Activated naive CD8-positive, alpha-beta T cell (primary cell): ENCODE data around the gene EMP2.
"Not testable (repeated sequence)": the region's sequence is repeated elsewhere in the genome, so short reads cannot be mapped to it uniquely, and the experiment has no call there.

ENCODE experiments used
- H3K27ac Mint-ChIP-seq: one replicate; pipeline ENCODE4 v1.8.0; 2021; ENCODE audit warnings: mixed read lengths
- H3K27me3 Mint-ChIP-seq: one replicate; pipeline ENCODE4 v1.8.0; 2021; ENCODE audit warnings: mixed read lengths
- H3K36me3 Mint-ChIP-seq: one replicate; pipeline ENCODE4 v1.8.0; 2021; ENCODE audit warnings: mixed read lengths
- H3K4me1 Mint-ChIP-seq: one replicate; pipeline ENCODE4 v1.8.0; 2021; ENCODE audit warnings: low read depth, mixed read lengths
- H3K4me3 Mint-ChIP-seq: one replicate; pipeline ENCODE4 v1.8.0; 2021; ENCODE audit warnings: mild to moderate bottlenecking, mixed read lengths
- H3K9me3 Mint-ChIP-seq: one replicate; pipeline ENCODE4 v1.8.0; 2021; ENCODE audit warnings: low read depth, mixed read lengths

EMP2 gene, protein sequence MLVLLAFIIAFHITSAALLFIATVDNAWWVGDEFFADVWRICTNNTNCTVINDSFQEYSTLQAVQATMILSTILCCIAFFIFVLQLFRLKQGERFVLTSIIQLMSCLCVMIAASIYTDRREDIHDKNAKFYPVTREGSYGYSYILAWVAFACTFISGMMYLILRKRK

DNA sequence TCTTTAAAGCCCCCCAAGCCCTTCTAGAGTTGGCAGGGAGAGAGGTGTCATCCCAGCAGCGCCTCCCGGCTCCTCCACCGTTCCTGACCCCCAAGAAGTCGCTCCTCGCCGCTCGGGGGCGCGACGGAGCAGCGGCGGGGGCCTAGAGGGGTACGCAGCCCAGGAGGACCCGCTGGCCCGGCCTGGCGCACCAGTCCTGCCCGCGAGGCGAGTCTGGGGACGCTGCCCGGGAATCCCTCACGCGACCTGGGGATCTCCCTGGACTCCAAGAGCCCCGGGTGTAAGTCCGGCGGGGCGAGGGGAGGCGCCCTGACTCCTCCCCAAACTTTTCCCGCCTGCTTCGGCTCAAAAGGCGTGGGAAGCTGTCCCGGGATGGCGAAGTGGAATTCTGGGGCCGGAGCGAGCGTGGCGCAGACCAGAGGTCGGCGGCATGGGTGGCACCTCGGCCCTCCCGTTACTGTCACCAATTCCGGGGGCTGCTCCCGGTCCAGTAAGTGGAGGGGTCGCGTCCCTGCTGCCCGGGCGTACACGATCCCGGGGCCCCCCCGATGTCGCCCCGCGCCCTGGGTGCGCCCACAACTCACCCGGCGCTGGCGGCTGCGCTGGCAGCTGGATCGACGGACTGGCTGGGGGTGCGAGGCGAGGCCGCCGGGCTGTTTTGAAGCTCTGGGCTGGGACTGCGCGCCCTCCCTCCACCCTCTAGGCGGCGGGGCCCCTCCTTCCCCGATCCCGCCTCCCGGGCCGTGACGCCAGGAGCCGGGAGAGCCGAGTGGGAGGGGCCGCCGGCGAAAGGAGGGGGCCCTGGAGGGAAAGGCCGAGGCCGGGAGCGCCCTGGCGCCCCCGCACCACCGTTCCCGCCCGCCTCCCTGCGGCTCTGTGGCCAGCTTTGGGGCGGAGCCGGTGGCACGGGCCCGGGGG is at the start of gene EMP2:
Gene EMP2 (minus strand): TSS at position 634 of the 918 bp plus-strand sequence. CDS start 32,981 bp downstream, outside the sequence.
- Mint-ChIP-seq H3K27me3 (peaks cover 26% of the 10 kb centered on the region), H3K9me3 (no peaks in the 10 kb centered on the region), H3K27ac (no peak within 1 kb of the TSS), H3K4me1 (peaks cover 2% of the 10 kb centered on the region), H3K4me3 (no peak within 1 kb of the TSS), H3K36me3 (no peaks in the 10 kb centered on the region)

DNA sequence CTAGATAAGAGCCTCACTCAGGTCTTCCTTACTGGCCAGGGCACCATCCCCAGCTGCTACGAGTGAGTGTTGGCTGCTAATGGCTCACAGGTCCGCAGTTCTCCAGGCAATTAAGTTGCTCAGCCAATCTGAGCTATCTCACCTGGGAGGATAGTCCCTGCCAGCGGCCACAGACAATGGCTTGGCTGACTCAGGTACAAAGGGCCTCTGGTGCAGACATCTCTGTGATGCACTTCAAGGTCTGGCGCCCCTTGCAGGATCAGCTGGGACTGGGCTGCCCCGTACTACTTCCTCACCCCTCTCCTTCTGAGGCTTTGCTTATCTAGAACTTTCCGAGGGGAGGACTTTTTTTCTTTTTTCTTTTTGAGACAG is 49.2 kb upstream of the EMP2 start:
- peaks cover 3% of the 10 kb centered on the region for H3K9me3 Mint-ChIP-seq
- no peak overlapping the region for H3K27ac Mint-ChIP-seq
- H3K4me1 Mint-ChIP-seq, result no peaks in the 10 kb centered on the region
- H3K4me3 Mint-ChIP-seq, result no peak overlapping the region
- peaks cover 1% of the 10 kb centered on the region for H3K36me3 Mint-ChIP-seq
- no peaks in the 10 kb centered on the region for H3K27me3 Mint-ChIP-seq

DNA sequence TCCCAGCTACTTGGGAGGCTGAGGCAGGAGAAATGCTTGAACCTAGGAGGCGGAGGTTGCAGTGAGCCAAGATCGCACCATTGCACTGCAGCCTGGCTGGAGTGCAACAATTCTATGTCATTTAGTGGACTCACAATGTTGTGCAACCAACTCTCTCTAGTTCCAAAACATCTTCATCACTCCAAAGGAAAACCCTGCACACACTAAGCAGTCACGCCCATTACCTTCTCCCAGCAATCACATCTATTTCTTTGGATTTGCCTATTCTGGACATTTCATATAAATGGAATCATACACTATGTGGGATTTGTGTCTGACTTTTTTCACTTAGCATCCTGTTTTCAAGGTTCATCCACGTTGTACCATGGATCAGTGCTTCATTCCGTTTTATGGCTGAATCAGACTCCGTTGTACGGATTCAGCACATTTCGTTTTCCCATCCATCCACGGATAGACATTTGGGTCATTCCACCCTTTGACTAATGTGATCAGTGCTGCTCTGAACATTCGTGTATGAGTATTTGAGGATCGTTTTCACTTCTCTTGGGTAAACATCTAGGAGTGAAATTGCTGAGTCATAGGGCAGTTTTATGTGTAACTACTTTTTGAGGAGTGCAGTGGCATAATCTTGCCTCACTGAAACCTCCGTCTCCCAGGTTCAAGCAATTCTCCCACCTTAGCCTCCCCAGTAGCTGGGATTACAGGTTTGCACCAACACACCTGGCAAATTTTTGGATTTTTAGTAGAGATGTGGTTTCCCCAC is 45.4 kb upstream of the EMP2 start:
- no peaks in the 10 kb centered on the region for H3K27me3 Mint-ChIP-seq
- no peak overlapping the region for H3K27ac Mint-ChIP-seq
- H3K36me3 Mint-ChIP-seq, result no peaks in the 10 kb centered on the region
- no peaks in the 10 kb centered on the region for H3K9me3 Mint-ChIP-seq
- H3K4me3 Mint-ChIP-seq, result no peak overlapping the region
- H3K4me1 Mint-ChIP-seq, result no peaks in the 10 kb centered on the region

GRCh38 chr16:10624527-10624926 is 44.1 kb upstream of the EMP2 start:
- H3K27ac Mint-ChIP-seq, result no peak overlapping the region
- peaks cover 3% of the 10 kb centered on the region for H3K4me1 Mint-ChIP-seq
- no peaks in the 10 kb centered on the region for H3K36me3 Mint-ChIP-seq
- H3K4me3 Mint-ChIP-seq, result no peak overlapping the region
- H3K27me3 Mint-ChIP-seq, result no peaks in the 10 kb centered on the region
- no peaks in the 10 kb centered on the region for H3K9me3 Mint-ChIP-seq

- Mint-ChIP-seq H3K4me1 (peaks cover 3% of the 10 kb centered on the region), H3K27ac (no peak overlapping the region), H3K27me3 (peaks cover 5% of the 10 kb centered on the region), H3K9me3 (no peaks in the 10 kb centered on the region), H3K4me3 (no peak overlapping the region), H3K36me3 (no peaks in the 10 kb centered on the region)
Measured at GRCh38 chr16:10623059-10623458, 42.7 kb upstream of the EMP2 start.

DNA sequence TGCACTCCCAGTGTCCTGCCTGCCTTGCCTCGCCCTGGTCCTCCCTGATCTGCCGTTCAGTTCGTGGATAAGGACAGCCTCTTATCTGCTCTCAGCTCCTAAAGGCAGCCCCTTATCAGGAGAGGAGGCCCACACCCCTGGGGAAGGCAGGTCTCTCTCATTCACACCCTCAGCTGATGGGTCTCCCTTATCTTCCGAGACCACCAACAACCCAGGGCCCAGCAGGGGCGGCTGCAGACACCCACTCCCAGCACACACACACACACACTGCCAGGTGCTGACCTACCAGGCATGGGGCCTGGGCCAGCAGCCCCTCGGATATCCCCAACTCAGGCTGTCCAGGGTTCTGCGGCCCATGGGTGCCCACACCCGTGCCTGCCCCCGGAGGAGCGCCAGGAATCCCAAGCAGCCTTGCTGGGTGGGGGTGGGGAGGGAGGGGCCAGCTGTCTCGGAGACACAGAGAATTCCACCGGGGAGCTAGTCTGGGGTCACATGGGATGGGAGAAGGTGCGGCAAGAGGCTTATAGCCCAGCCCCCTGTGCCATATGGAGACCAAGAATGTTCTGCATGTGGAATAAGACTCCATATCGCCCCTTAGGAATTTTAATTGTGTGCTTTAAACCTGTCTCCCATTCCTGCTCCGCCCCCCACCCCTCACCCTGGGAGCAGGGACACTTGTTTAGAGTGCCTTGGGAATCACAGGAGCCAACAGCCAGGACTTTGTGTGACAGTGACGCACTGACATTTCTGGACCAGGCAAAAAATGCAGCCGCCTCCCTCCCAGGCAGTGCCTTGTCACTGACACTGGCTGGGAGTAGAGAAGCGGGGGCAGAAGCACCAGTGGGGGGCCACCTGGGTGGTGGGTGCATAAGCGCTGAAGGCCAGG is 41.9 kb upstream of the EMP2 start:
- peaks cover 3% of the 10 kb centered on the region for H3K4me1 Mint-ChIP-seq
- peaks cover 8% of the 10 kb centered on the region for H3K27me3 Mint-ChIP-seq
- no peak overlapping the region for H3K27ac Mint-ChIP-seq
- no peaks in the 10 kb centered on the region for H3K9me3 Mint-ChIP-seq
- no peaks in the 10 kb centered on the region for H3K36me3 Mint-ChIP-seq
- no peak overlapping the region for H3K4me3 Mint-ChIP-seq

DNA sequence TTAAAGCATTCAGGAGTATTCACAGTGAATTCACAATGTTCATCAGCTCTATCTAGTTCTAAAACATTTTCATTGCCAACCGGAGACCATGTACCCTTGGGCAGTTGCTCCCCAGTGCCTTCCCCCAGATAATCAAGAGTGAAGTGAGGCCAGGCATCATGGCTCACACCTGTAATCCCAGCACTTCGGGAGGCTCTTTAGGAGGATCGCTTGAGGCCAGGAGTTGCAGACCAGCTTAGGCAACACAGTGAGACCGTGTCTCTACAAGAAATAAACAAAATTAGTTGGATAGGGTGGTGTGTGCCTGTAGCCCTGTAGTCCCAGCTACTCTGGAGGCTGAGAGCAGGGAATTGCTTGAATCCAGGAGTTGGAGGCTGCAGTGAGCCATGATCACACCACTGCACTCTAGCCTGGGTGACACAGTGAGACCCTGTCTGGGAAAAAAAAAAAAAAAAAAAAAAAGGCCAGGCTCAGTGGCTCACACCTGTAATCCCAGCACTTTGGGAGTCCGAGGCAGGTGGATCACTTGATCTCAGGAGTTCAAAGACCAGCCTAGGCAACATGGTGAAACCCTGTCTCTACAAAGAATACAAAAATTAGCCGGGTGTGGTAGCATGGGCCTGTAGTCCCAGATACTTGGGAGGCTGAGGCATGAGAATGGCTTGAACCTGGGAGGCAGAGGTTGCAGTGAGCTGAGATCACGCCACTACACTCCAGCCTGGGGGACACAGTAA is 41.0 kb upstream of the EMP2 start:
- H3K4me1 Mint-ChIP-seq, H3K4me3 Mint-ChIP-seq, H3K27me3 Mint-ChIP-seq: not testable (repeated sequence)

DNA sequence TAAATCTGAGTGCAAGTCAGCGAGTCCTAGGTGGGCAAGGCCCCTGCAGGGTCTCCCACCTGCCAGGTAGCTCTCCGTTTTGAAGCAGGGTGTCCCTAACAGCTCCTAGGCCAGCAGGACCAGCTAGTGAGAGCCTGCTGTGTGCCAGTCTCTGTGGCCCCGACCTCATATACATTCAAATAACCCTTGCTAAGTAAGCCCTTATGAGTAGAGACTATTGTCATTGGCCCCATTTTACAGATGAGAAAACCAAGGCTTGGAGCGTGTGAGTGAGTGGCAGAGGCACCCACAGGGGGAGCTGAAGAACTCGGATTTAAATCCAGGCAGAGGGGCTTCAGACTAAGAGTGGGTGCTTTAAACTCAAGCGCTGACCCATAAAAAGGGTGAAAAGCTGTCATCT is 39.7 kb upstream of the EMP2 start:
- no peaks in the 10 kb centered on the region for H3K9me3 Mint-ChIP-seq
- peaks cover 8% of the 10 kb centered on the region for H3K27me3 Mint-ChIP-seq
- no peak overlapping the region for H3K27ac Mint-ChIP-seq
- H3K4me1 Mint-ChIP-seq, result peaks cover 3% of the 10 kb centered on the region
- H3K4me3 Mint-ChIP-seq, result no peak overlapping the region
- no peaks in the 10 kb centered on the region for H3K36me3 Mint-ChIP-seq

More for the DNA sequence above, 41.0 kb upstream of the EMP2 start:
- H3K9me3 Mint-ChIP-seq, H3K27ac Mint-ChIP-seq, H3K36me3 Mint-ChIP-seq: not testable (repeated sequence)

DNA sequence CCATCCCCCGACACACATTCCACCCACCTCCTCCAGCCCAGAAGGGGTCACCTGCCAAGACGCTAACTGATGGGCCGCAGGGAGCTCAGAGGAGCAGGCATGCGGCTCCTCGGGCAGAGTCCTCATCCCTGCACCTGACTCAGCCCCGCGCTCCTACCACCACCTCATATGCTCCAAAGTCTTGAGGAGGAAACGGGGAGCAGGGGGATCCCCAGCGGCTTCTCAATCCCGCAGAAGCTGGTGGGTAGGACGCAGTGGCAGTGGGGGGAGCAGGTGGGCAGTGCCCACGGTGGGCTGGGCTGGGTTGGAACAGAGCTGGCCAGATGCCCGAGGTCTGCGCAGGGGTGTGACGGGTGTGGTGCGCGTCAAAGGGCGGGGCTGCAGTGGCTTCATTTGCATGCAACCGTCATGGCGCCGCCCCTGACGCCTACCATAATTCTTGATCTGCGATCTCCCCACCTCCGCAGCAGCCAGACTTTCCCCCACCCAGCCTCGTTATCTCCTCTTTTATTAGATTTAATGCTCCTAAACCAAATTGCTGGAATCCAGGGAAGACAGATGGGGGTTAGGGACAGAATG is 39.0 kb upstream of the EMP2 start:
- peaks cover 8% of the 10 kb centered on the region for H3K27me3 Mint-ChIP-seq
- no peak overlapping the region for H3K4me3 Mint-ChIP-seq
- no peak overlapping the region for H3K27ac Mint-ChIP-seq
- H3K9me3 Mint-ChIP-seq, result no peaks in the 10 kb centered on the region
- H3K4me1 Mint-ChIP-seq, result peaks cover 3% of the 10 kb centered on the region
- no peaks in the 10 kb centered on the region for H3K36me3 Mint-ChIP-seq

DNA sequence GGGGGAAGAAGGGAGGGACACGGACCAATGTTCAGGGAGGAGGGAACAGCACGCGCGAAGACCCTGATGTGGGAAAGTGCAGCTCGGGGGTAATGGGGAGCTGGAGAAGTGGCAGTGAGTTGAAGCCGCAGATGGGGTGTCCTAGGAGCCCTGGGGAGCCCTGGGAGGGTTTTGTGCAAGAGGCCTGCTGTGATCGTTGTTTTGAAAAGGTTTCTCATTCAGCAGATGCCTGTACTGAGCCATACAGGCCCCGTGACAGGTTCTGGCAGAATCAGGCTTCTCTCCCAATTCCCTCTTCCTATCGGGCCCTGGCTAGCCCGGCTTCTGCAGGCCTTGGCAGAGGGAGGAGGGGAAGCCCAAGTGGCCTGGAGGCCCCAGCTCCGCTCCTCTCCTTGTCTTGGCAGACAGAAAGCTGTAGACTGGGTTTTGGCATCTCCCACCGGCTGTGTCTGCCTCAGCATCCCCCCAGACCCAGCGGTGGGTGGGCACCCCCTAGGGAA is 38.4 kb upstream of the EMP2 start:
- H3K27ac Mint-ChIP-seq, result no peak overlapping the region
- H3K9me3 Mint-ChIP-seq, result no peaks in the 10 kb centered on the region
- H3K4me3 Mint-ChIP-seq, result no peak overlapping the region

GRCh38 chr16:10617662-10618420 is 37.4 kb upstream of the EMP2 start:
- no peaks in the 10 kb centered on the region for H3K36me3 Mint-ChIP-seq
- no peak overlapping the region for H3K27ac Mint-ChIP-seq
- H3K4me3 Mint-ChIP-seq, result no peak overlapping the region
- H3K27me3 Mint-ChIP-seq, result peaks cover 10% of the 10 kb centered on the region
- no peaks in the 10 kb centered on the region for H3K9me3 Mint-ChIP-seq
- peaks cover 3% of the 10 kb centered on the region for H3K4me1 Mint-ChIP-seq

More for the DNA sequence above, 38.4 kb upstream of the EMP2 start:
- Mint-ChIP-seq H3K4me1 (peaks cover 3% of the 10 kb centered on the region), H3K27me3 (peaks cover 8% of the 10 kb centered on the region), H3K36me3 (no peaks in the 10 kb centered on the region)

- H3K36me3 Mint-ChIP-seq, result no peaks in the 10 kb centered on the region
- H3K27me3 Mint-ChIP-seq, result peaks cover 11% of the 10 kb centered on the region
- no peak overlapping the region for H3K27ac Mint-ChIP-seq
- H3K4me3 Mint-ChIP-seq, result no peak overlapping the region
- no peaks in the 10 kb centered on the region for H3K9me3 Mint-ChIP-seq
- peaks cover 3% of the 10 kb centered on the region for H3K4me1 Mint-ChIP-seq
Measured at GRCh38 chr16:10616756-10617640, 36.6 kb upstream of the EMP2 start.
